ENCODE measurements around the gene KLHL40.

Gene KLHL40

DNA sequence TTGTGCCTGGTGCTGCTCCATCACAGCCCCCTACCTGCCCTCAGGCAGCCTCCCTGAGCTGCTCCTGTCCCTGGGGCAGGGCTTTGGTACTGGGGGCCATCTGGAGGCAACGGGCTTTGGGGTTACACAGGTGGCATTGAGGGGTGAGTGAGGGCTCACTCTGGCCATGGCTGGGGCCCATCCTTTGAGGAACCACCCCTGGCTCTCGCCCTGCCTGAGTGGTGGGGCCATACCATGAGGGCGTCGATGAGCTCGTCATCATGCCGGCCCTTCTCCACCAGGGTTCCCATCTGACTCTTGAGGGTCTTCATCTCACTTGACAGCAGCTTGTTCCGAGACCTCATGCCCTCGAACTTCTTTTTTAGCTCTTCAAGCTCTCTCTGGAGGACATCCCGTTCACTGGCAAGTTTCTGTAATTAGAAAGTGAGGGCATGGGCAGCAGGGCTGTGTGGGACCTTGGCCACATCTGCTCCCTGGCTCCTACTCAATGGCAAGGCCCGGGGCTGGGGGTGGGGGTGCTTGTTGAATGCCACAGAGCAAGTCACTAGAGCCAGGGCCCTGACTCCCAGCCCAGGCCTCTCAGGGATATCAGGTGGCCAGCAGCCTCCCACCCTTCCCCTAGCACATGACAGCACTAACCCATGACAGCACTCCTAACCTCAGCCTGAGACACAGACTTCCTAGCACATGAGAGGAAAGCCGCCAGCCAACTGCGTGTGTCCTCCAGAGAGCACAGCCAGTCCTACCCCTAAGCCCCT is 54.2 kb downstream of the KLHL40 start:
- H3K27ac Mint-ChIP-seq, result no peak overlapping the region
- no peak overlapping the region for H3K4me3 Mint-ChIP-seq
- DNase-seq (ENCODE audit: low spot score in 2 of 2), result peak in 1 of 2 donors; percentile 35
- no peak for ATAC-seq
- H3K36me3 Mint-ChIP-seq, result no peaks in the 10 kb centered on the region
- no peaks in the 10 kb centered on the region for H3K9me3 Mint-ChIP-seq
- no peaks in the 10 kb centered on the region for H3K4me1 Mint-ChIP-seq

DNA sequence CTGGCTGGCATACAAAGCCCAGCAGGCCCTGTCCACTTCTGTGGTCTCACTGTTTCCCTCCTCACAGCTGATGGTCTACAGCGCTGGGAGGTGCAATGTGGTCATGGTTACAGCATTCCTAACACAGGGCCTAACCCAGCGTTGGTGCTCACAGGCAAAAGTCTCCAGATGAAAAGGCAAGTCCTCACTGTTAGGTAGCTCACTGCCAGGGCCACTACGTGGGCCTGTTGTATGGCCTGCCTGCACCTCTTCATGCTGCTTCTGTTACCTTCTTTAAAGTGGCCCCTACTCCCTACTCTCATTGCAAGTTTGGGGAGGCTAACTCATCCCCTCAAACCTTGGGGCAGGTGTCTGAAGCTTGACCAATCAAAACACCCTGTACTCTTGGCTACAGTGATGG is 56.5 kb downstream of the KLHL40 start:
- Mint-ChIP-seq H3K4me1 (no peaks in the 10 kb centered on the region), H3K36me3 (no peaks in the 10 kb centered on the region), H3K4me3 (no peak overlapping the region), H3K27ac (no peak overlapping the region), H3K9me3 (no peaks in the 10 kb centered on the region)
- ATAC-seq (no peak), DNase-seq (ENCODE audit: low spot score in 2 of 2) (peak in 1 of 2 donors; percentile 41)
